AG09309 (cell line): ENCODE results near the gene ADI1.

Experiments
- DNase-seq: peaks from one replicate; pipeline ENCODE4 v3.0.0-alpha.2; 2010; ENCODE audit warnings: low read depth
- H3K4me3 ChIP-seq: 2 replicates; pipeline ENCODE4 v1.5.1; 2011; ENCODE audit warnings: mild to moderate bottlenecking, low read depth, low read length, moderate library complexity; ENCODE audit not compliant: control insufficient read depth
- TF ChIP-seq, protein P1 (sequence below): IDR thresholded peaks from 2 replicates; pipeline ENCODE4 v1.5.1; 2011; ENCODE audit warnings: mild to moderate bottlenecking, low read depth, low read length, inconsistent platforms; ENCODE audit not compliant: insufficient read depth, control insufficient read depth; ENCODE audit errors: missing control alignments

Gene ADI1

DNA sequence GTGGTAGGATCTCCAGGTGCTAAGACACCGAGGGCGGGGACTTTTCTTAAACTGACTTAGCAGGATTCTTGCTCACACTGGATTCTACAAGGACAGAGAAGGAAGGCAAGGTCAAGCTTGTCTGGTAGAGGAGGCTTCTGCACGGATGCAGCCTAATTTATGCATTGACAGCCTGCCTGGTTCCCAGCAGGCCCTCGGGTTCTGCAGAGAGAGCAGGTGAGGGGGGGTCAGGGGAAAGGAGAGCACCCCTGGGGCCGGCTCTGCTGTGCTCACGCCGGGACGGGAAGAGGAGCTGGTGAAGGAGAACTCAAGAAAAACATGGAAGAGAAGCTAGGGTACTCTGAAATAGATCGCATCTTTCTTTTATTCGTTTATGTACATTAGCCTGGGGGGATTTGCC lies 46.4 kb downstream of the ADI1 start:
- TF ChIP-seq, protein P1, sequence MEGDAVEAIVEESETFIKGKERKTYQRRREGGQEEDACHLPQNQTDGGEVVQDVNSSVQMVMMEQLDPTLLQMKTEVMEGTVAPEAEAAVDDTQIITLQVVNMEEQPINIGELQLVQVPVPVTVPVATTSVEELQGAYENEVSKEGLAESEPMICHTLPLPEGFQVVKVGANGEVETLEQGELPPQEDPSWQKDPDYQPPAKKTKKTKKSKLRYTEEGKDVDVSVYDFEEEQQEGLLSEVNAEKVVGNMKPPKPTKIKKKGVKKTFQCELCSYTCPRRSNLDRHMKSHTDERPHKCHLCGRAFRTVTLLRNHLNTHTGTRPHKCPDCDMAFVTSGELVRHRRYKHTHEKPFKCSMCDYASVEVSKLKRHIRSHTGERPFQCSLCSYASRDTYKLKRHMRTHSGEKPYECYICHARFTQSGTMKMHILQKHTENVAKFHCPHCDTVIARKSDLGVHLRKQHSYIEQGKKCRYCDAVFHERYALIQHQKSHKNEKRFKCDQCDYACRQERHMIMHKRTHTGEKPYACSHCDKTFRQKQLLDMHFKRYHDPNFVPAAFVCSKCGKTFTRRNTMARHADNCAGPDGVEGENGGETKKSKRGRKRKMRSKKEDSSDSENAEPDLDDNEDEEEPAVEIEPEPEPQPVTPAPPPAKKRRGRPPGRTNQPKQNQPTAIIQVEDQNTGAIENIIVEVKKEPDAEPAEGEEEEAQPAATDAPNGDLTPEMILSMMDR: no peak
- no peak for DNase-seq
- H3K4me3 ChIP-seq: no peak overlapping the region

DNA sequence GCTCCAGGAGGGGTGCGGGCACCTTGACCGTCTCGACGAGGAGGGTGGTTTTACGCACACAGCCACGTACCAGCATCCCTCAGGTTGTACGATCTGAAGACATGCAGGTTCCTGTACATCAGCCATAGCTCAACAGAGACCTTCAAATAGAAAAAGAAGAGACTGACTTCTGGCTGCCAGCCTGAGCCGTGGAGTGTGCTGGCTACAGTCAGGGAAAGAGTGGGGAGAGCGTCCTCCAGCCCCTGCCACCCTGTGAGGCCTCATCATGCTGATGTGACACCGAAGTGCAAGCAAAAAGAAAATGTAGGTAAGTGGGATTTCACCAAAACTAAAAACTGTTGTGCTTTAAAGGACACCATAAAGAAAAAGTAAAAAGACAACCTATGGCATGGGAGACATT lies 47.0 kb downstream of the ADI1 start:
- no peak overlapping the region for H3K4me3 ChIP-seq
- TF ChIP-seq, protein P1: no peak
- DNase-seq: no peak

DNA sequence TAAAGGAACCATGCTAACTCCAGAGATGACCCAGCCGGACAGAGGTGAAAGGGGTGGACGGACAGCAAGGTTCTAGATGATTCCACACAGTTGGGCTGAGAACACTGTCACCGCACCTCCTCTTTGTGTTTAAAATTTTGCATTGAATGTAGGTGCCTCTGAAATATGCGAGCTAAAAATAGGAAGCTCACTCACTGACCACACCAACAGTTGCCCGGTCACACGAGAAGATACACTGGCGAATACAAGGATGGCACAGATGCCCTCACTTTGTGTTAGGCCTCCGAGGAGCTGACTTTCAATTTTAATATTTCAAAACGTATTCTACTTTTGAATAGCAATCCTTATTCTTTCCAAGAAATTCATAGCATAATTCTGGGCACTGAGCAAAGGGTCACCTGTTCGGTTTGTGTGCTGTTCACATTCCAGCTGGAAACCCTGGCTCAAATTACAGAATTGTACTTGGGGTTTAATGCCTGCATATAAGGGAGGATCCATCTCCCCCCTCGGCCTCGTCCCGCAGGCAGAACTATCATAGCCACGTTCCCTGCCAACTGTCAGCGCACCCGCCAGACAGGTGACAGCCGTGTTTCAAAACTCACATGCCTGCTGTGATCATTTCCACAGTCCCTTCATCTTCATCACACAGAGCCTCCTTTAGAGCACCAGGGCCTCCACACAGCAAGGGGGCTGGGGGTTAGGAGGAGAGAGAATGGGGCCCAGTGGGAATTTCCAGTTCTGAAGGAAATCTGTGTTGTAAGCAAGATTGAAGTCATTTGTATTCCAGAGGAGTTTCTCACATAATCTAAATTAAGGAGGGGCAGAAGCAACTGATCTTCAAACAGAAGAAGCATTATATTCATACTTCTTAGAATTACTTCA lies 48.2 kb downstream of the ADI1 start:
- no peak for DNase-seq
- TF ChIP-seq, protein P1: no peak
- no peak overlapping the region for H3K4me3 ChIP-seq

DNA sequence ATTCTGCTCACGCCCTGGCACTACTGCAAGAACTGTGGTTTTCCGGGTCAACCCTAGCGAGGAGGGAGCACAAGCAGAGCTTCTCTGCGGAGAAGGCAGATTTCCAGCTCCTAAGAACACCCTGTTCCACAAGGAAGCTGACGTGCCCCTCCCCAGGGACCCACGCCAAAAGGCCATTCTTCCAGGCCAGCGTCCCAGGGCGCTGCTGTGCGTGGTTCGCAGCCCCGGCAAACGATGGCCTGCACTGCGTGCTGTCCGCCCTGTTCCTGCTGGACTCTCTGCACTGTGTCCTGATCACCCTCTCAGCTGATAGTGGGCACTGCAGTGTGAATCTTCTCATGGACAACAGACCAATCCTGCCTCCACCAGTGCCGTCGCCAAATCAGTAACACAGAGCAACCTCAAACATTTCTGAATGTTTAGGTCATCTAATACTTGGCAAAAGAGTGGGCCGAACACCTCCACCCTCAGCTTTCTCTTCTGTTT lies 49.1 kb downstream of the ADI1 start:
- TF ChIP-seq, protein P1: no peak
- H3K4me3 ChIP-seq: no peak overlapping the region
- peak; percentile 41 for DNase-seq

DNA sequence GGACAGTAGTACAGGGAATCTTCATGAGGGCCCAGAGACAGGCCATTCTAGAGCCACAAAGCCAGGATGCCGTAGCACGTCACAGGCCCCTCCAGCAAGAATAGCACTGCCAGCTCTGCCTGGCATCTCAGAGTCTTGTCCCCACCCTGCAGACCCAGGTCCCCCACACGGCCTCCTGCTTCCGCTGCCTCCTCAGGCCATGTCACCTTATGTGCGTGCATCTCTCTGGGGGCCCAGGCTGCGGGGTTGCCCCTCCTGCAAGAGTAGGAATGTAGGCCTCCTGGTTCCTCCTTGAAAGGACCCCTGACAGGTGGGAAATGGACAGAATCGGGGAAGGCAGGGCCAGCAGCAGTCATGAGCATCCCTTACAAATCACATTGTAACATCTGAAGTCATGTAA lies 49.8 kb downstream of the ADI1 start:
- TF ChIP-seq, protein P1: no peak
- no peak for DNase-seq

DNA sequence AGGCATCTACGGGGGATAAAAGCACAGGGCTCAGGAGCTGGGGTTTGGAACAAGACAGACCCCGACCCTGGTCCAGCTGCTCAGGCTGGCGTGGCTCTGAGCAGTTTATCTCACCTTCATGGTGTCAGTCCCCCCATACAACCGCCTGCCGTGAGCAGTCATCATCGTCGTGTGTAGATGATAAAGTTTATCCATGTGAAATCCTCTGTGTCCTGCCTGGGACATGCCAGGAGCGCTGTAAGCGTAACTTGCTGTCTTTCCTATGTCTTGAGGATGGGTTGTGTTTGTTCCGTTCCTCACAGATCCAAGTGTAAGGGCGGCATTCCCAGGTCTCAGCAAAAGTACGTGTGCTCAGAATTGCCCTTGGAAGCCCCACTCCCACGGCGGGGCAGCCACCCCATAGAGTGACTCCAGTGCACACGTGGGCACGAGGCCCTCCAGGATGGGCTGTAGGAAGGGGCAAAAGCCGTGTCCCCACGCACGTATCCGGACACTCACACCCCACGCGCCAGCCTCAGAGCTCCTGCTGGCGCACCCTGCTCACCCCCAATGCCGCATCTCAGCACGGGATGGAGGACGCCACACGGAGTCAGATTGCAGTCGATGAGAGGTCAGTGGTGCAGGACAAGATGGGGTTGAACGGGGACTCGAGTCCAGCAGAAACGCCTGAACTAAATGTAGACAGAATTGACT lies 50.9 kb downstream of the ADI1 start:
- no peak overlapping the region for H3K4me3 ChIP-seq
- TF ChIP-seq, protein P1: no peak
- DNase-seq: no peak

More for the DNA sequence above, 49.8 kb downstream of the ADI1 start:
- H3K4me3 ChIP-seq: no peak overlapping the region
